OCI-LY7 (cell line): ENCODE data around the gene FHOD3. TPM values are rescaled to one million over a fixed set of nuclear protein-coding genes. Genes with fewer than 3 reads are reported as not detected.

Experiments used
- BruUV-seq: library from RNA; stranded (reverse); fragments of 400-500 nt; replicated peaks from 2 replicates; lab custom pipeline; 2021; lab: Mats Ljungman, UMichigan
- CTCF ChIA-PET: fragments of 300-600 bp; sonication (Branson Sonifier 250); formaldehyde crosslinking; loops from one replicate; lab custom pipeline; 2022; ENCODE audit warnings: antibody characterized with exemption; ENCODE audit not compliant: unreplicated experiment; lab: Charles Lee
- POLR2A ChIA-PET: fragments of 300-600 bp; sonication (Branson Sonifier 250); formaldehyde crosslinking; loops from one replicate; lab custom pipeline; 2022; ENCODE audit warnings: antibody characterized with exemption; lab: Charles Lee
- DNase-seq: peaks from one replicate; pipeline ENCODE4 v3.0.0-alpha.2; 2015; ENCODE audit warnings: low spot score
- H2AFZ ChIP-seq: fragments of 200-600 bp; sonication (generic), shearing (Covaris generic); 2 replicates; pipeline ENCODE4 v1.6.1; 2014; ENCODE audit warnings: mild to moderate bottlenecking, antibody characterized with exemption, low read length, moderate library complexity
- H3K27ac ChIP-seq: fragments of 200-600 bp; sonication (generic); 2 replicates; pipeline ENCODE4 v1.5.1; 2014; ENCODE audit warnings: mixed run types, low read depth, mild to moderate bottlenecking, moderate library complexity, low read length, inconsistent platforms; ENCODE audit not compliant: poor library complexity, severe bottlenecking
- H3K36me3 ChIP-seq: fragments of 200-600 bp; sonication (generic); 2 replicates; pipeline ENCODE4 v1.6.1; 2014; ENCODE audit warnings: mild to moderate bottlenecking, antibody characterized with exemption, low read length, moderate library complexity, mixed read lengths; ENCODE audit not compliant: insufficient read depth
- H3K4me1 ChIP-seq: fragments of 200-600 bp; sonication (generic); 2 replicates; pipeline ENCODE4 v1.5.1; 2014; ENCODE audit warnings: mild to moderate bottlenecking, low read length; ENCODE audit not compliant: insufficient read depth, poor library complexity, severe bottlenecking
- H3K4me2 ChIP-seq: fragments of 200-600 bp; sonication (generic); 2 replicates; pipeline ENCODE4 v1.6.1; 2014; ENCODE audit warnings: mild to moderate bottlenecking, low read length
- H3K4me3 ChIP-seq: fragments of 200-600 bp; sonication (generic); 2 replicates; pipeline ENCODE4 v1.5.1; 2014; ENCODE audit warnings: mild to moderate bottlenecking, low read depth, low read length; ENCODE audit not compliant: poor library complexity, severe bottlenecking
- H3K79me2 ChIP-seq: fragments of 200-600 bp; sonication (generic); 2 replicates; pipeline ENCODE4 v1.6.1; 2016; ENCODE audit warnings: low read depth, mild to moderate bottlenecking, low read length, moderate library complexity, mixed read lengths; ENCODE audit not compliant: insufficient read depth
- H3K9me2 ChIP-seq: fragments of 200-600 bp; sonication (generic); 2 replicates; pipeline ENCODE4 v1.6.1; 2016; ENCODE audit warnings: mild to moderate bottlenecking, low read length, mixed read lengths; ENCODE audit not compliant: insufficient read depth
- H3K9me3 ChIP-seq: fragments of 200-600 bp; sonication (generic); 2 replicates; pipeline ENCODE4 v1.6.1; 2014; ENCODE audit warnings: mild to moderate bottlenecking, mixed run types, low read length, mixed read lengths
- H4K20me1 ChIP-seq: fragments of 200-600 bp; sonication (generic); 2 replicates; pipeline ENCODE4 v1.6.1; 2014; ENCODE audit warnings: mild to moderate bottlenecking, antibody characterized with exemption, low read length, moderate library complexity, mixed read lengths; ENCODE audit not compliant: insufficient read depth
- EZH2phosphoT487 ChIP-seq: fragments of 200-600 bp; sonication (generic); IDR thresholded peaks from 2 replicates; pipeline ENCODE4 v1.6.1; 2018; ENCODE audit warnings: low read depth, borderline replicate concordance, mild to moderate bottlenecking, mixed run types, antibody characterized with exemption, low read length, moderate library complexity, mixed read lengths
- intact Hi-C: fragments of 100-400 bp; cut with micrococcal nuclease; formaldehyde crosslinking; loops from one replicate; pipeline ENCODE4 v1.10.0; 2022; ENCODE audit not compliant: unreplicated experiment
- total RNA-seq, 2 experiments: library from RNA; depleted of rRNA in 1 of 2; stranded (reverse); fragments of >200 nt in 1 of 2; shearing (Covaris generic) in 1 of 2; gene quantifications; 2 replicates each; pipeline ENCODE4 v1.2.3, GENCODE V29; 2014 to 2022
- TF ChIP-seq, protein P1 (sequence below): fragments of 200-600 bp; sonication (generic); conservative IDR thresholded peaks from 2 replicates; pipeline ENCODE4 v1.5.1; 2014; ENCODE audit warnings: mild to moderate bottlenecking, antibody characterized with exemption, low read length, moderate library complexity, mixed read lengths

FHOD3 gene
- total RNA-seq, 2 experiments from 2014 or later = 0.06 to 2.4 TPM

DNA sequence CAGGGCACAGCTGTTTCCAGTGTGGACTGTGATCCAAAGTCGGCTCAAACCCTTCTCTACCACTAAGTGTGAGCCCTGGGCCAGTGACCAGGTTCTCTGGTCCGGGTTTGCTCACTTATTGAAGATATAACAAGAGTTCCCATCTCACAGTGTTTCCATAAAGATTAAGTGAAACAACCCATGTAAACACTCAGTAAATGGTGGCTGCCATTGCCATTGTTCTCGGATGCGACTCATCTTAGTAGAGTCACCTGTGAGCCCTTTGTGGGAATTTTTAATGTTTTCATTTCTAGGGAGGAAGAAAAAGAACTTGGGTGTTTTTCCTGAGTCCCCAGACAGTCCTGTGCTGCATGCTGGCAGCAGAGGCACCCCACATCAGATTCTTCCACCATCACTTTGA, 477.9 kb downstream of the FHOD3 start:
- BruUV-seq = no TSS peak
- ChIA-PET CTCF (no interaction called here), POLR2A (no interaction called here)
- no peaks in the 10 kb centered on the region for H3K9me3 ChIP-seq
- no peak overlapping the region for H3K27ac ChIP-seq
- H3K36me3 ChIP-seq = no peaks in the 10 kb centered on the region
- no peaks in the 10 kb centered on the region for H3K79me2 ChIP-seq
- H3K4me3 ChIP-seq = no peak overlapping the region
- no peak for TF ChIP-seq EZH2phosphoT487
- TF ChIP-seq, protein P1, sequence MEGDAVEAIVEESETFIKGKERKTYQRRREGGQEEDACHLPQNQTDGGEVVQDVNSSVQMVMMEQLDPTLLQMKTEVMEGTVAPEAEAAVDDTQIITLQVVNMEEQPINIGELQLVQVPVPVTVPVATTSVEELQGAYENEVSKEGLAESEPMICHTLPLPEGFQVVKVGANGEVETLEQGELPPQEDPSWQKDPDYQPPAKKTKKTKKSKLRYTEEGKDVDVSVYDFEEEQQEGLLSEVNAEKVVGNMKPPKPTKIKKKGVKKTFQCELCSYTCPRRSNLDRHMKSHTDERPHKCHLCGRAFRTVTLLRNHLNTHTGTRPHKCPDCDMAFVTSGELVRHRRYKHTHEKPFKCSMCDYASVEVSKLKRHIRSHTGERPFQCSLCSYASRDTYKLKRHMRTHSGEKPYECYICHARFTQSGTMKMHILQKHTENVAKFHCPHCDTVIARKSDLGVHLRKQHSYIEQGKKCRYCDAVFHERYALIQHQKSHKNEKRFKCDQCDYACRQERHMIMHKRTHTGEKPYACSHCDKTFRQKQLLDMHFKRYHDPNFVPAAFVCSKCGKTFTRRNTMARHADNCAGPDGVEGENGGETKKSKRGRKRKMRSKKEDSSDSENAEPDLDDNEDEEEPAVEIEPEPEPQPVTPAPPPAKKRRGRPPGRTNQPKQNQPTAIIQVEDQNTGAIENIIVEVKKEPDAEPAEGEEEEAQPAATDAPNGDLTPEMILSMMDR = no peak
- H4K20me1 ChIP-seq = no peaks in the 10 kb centered on the region
- no peaks in the 10 kb centered on the region for H3K9me2 ChIP-seq
- no peak overlapping the region for H2AFZ ChIP-seq
- H3K4me2 ChIP-seq = no peak overlapping the region
- intact Hi-C loops = no loop called here
- no peak for DNase-seq
- peaks cover 8% of the 10 kb centered on the region for H3K4me1 ChIP-seq

DNA sequence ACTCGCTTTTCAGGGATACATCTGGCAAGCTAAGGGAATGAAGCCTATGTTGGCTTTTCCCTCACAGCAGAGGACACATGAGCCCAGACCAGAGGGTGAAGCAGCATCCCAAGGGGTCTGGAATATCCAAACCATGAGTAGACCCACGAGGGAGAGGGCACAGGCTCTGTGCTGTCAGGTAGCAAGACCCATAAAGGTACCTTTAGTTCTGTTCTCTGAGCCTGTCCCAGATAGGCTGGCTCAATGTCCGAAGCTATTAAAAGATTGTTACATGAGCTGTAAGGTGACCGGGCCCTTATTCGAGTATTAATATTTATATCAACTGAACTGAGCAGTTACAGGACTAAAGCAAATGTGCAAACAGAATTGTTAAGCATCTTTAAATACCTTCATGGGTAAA, 479.1 kb downstream of the FHOD3 start:
- TF ChIP-seq, protein P1 = no peak
- no peak for TF ChIP-seq EZH2phosphoT487
- ChIA-PET CTCF (no interaction called here), POLR2A (no interaction called here)
- no peak for DNase-seq
- Histone ChIP-seq H2AFZ (no peak overlapping the region), H3K4me2 (no peak overlapping the region), H3K27ac (no peak overlapping the region), H3K4me1 (no peaks in the 10 kb centered on the region), H4K20me1 (no peaks in the 10 kb centered on the region), H3K9me3 (no peaks in the 10 kb centered on the region), H3K9me2 (no peaks in the 10 kb centered on the region), H3K36me3 (no peaks in the 10 kb centered on the region), H3K4me3 (no peak overlapping the region), H3K79me2 (no peaks in the 10 kb centered on the region)
- intact Hi-C loops = no loop called here
- no TSS peak for BruUV-seq

DNA sequence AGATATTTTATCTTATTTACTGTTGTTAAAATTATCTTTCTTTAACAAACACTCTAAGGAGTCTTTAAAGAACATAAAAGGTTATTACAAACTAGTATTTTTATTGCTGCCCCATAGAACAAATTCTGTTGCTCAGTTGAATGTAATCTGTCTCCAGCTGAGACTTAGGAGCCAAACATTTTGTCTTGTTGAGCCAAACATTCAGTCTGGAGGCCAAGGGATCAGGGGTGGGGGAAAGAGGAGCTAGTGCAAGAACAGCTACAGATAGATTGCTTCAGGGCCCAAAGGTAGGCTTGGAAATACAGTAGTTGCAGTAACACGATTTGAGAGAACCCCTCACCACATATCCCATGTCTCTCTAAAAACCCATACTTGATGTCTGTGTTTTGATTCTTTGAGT, 480.1 kb downstream of the FHOD3 start:
- H4K20me1 ChIP-seq = no peaks in the 10 kb centered on the region
- no peak overlapping the region for H3K4me2 ChIP-seq
- no peak overlapping the region for H3K27ac ChIP-seq
- no peak overlapping the region for H2AFZ ChIP-seq
- DNase-seq = no peak
- BruUV-seq = no TSS peak
- POLR2A ChIA-PET = no interaction called here
- no peak overlapping the region for H3K4me3 ChIP-seq
- CTCF ChIA-PET = no interaction called here
- H3K79me2 ChIP-seq = no peaks in the 10 kb centered on the region
- no peaks in the 10 kb centered on the region for H3K9me2 ChIP-seq
- no peaks in the 10 kb centered on the region for H3K36me3 ChIP-seq
- H3K4me1 ChIP-seq = no peaks in the 10 kb centered on the region
- H3K9me3 ChIP-seq = no peaks in the 10 kb centered on the region
- intact Hi-C loops = no loop called here
- TF ChIP-seq EZH2phosphoT487 = no peak
- TF ChIP-seq, protein P1 = no peak
